Transverse colon (tissue), 4 donors: Measurements from ENCODE around the gene CWC27.

Experiments used
- EP300 ChIP-seq: sonication (generic); formaldehyde crosslinking; IDR thresholded peaks from one replicate; pipeline ENCODE4 v1.6.1; 2017; ENCODE audit warnings: antibody characterized with exemption, low read depth
- POLR2A ChIP-seq: fragments of 450-650 bp; IDR thresholded peaks from one replicate; pipeline ENCODE4 v1.6.1; 2016; ENCODE audit warnings: antibody characterized with exemption, mild to moderate bottlenecking, moderate library complexity
- POLR2AphosphoS5 ChIP-seq, 3 donors: sonication (generic); formaldehyde crosslinking; IDR thresholded peaks; one replicate each; pipeline ENCODE4 v1.6.1; 2016; ENCODE audit warnings: antibody characterized with exemption in 3 of 3
- TF ChIP-seq, protein P1 (sequence below), 5 experiments: fragments of 200-600 bp in 3 of 5; fragments of 450-650 bp in 2 of 5; sonication (generic) in 3 of 5; IDR thresholded peaks; 1 replicate in 2 of 5; 2 replicates in 3 of 5; pipeline ENCODE4 v1.5.1; 2016 to 2017; ENCODE audit warnings: antibody characterized with exemption in 5 of 5, inconsistent platforms in 3 of 5, mild to moderate bottlenecking in 2 of 5, moderate library complexity in 1 of 5

DNA sequence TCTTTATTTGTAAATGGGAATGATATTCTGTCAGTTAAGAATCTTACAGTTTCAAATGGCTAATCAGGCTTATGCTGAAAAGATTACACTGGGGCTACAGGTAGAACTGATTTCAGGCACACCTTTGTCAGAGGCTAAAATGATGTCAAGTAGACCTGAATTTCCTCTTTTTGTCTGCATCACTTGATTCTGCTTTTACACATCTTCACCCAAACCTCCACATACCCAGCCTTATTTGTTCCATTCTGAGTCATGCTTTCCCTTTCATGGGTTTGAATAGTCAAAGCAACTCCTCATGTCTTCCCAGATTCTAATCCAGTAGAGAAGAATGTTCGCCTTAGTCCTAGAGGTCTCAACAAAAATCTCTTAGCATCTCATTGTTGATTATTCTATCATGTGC is 156.4 kb downstream of the CWC27 start:
- TF ChIP-seq, protein P1, sequence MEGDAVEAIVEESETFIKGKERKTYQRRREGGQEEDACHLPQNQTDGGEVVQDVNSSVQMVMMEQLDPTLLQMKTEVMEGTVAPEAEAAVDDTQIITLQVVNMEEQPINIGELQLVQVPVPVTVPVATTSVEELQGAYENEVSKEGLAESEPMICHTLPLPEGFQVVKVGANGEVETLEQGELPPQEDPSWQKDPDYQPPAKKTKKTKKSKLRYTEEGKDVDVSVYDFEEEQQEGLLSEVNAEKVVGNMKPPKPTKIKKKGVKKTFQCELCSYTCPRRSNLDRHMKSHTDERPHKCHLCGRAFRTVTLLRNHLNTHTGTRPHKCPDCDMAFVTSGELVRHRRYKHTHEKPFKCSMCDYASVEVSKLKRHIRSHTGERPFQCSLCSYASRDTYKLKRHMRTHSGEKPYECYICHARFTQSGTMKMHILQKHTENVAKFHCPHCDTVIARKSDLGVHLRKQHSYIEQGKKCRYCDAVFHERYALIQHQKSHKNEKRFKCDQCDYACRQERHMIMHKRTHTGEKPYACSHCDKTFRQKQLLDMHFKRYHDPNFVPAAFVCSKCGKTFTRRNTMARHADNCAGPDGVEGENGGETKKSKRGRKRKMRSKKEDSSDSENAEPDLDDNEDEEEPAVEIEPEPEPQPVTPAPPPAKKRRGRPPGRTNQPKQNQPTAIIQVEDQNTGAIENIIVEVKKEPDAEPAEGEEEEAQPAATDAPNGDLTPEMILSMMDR (IDR thresholded peaks at IDR 0.05), result no peak
- TF ChIP-seq EP300 (no peak), POLR2A (no peak), POLR2AphosphoS5 (IDR thresholded peaks at IDR 0.05) (no peak)
